Vagina (tissue), 2 donors: ENCODE measurements around the gene ZNF136. TPM values are rescaled to one million over a fixed set of nuclear protein-coding genes. Genes with fewer than 3 reads are reported as not detected.

Experiments used
- DNase-seq, 2 donors: peaks; one replicate each; pipeline ENCODE4 v3.0.0-alpha.2; 2017; ENCODE audit errors: extremely low spot score in 2 of 2
- H3K27ac ChIP-seq: fragments of 200-600 bp; sonication (generic); one replicate; pipeline ENCODE4 v1.5.1; 2019
- H3K27me3 ChIP-seq: fragments of 200-600 bp; sonication (generic); one replicate; pipeline ENCODE4 v1.5.1; 2019
- H3K36me3 ChIP-seq, 2 donors: fragments of 200-600 bp; sonication (generic); one replicate each; pipeline ENCODE4 v1.5.1; 2017 to 2019
- H3K4me1 ChIP-seq: fragments of 200-600 bp; sonication (generic); one replicate; pipeline ENCODE4 v1.5.1; 2019
- H3K4me3 ChIP-seq, 2 donors: fragments of 200-600 bp; sonication (generic); 1 replicate in 1 of 2; 2 replicates in 1 of 2; pipeline ENCODE4 v1.5.1; 2016 to 2019
- H3K9me3 ChIP-seq: fragments of 200-600 bp; sonication (generic); one replicate; pipeline ENCODE4 v1.5.1; 2019
- CTCF ChIP-seq, 3 experiments: fragments of 450-650 bp in 2 of 3; fragments of 200-600 bp in 1 of 3; sonication (generic) in 1 of 3; IDR thresholded peaks; one replicate each; pipeline ENCODE4 v1.5.1; 2017 to 2019; ENCODE audit warnings: antibody characterized with exemption in 3 of 3, mild to moderate bottlenecking in 2 of 3, moderate library complexity in 2 of 3
- POLR2A ChIP-seq, 2 donors: fragments of 450-650 bp; IDR thresholded peaks; one replicate each; pipeline ENCODE4 v1.6.1; 2017; ENCODE audit warnings: antibody characterized with exemption in 2 of 2, mild to moderate bottlenecking in 2 of 2, moderate library complexity in 2 of 2
- POLR2AphosphoS5 ChIP-seq, 2 donors: sonication (generic); formaldehyde crosslinking; IDR thresholded peaks; one replicate each; pipeline ENCODE4 v1.9.0; 2017; ENCODE audit warnings: antibody characterized with exemption in 2 of 2, mild to moderate bottlenecking in 2 of 2, low read depth in 1 of 2; ENCODE audit not compliant: insufficient read depth in 1 of 2
- intact Hi-C: fragments of 100-400 bp; cut with DNase I; formaldehyde crosslinking; loops from one replicate; pipeline ENCODE4 v1.15.1; 2023
- total RNA-seq: library from RNA; depleted of rRNA; stranded (reverse); fragments of >200 nt; gene quantifications from one replicate; pipeline ENCODE4 v1.2.3, GENCODE V29; 2016

Gene ZNF136
- total RNA-seq, 1 donor from 2014 or later, result 8.1 TPM

DNA sequence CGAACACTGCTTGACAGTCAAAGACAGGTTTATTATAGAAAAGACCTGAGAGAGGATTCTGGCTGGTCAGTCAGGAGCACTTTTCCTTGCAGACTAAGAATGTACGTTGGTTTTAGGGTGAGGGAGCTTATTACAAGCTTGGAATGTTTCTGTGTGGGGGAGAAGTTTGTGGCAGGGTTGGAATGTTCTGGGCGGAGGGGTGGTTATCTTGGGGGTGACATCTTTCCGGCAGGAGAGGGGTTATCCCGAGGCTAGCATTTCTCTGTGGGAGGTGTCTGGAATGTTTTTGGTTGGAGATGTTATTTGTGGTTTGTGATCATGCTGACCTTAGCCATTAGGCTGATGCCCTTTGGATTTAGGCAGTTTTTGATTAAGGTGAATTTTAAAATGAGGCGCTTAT lies 61.8 kb downstream of the ZNF136 start:
- Histone ChIP-seq H3K36me3 (no peaks in the 10 kb centered on the region), H3K27me3 (no peaks in the 10 kb centered on the region), H3K4me3 (no peak overlapping the region), H3K9me3 (no peaks in the 10 kb centered on the region), H3K4me1 (no peaks in the 10 kb centered on the region), H3K27ac (no peak overlapping the region)
- intact Hi-C loops, result no loop called here
- TF ChIP-seq CTCF (IDR thresholded peaks at IDR 0.05) (no peak), POLR2AphosphoS5 (IDR thresholded peaks at IDR 0.05; ENCODE audit: insufficient read depth in 1 of 2, low read depth in 1 of 2) (no peak), POLR2A (IDR thresholded peaks at IDR 0.05) (no peak)
- DNase-seq, result no peak

GRCh38 chr19:12229990-12230389 lies 67.1 kb downstream of the ZNF136 start:
- no peak overlapping the region for H3K4me3 ChIP-seq
- no peaks in the 10 kb centered on the region for H3K27me3 ChIP-seq
- intact Hi-C loops, result no loop called here
- no peak overlapping the region for H3K27ac ChIP-seq
- no peaks in the 10 kb centered on the region for H3K9me3 ChIP-seq
- DNase-seq, result no peak
- no peaks in the 10 kb centered on the region for H3K36me3 ChIP-seq
- H3K4me1 ChIP-seq, result no peaks in the 10 kb centered on the region
- no peak for TF ChIP-seq CTCF (IDR thresholded peaks at IDR 0.05)
- no peak for TF ChIP-seq POLR2AphosphoS5 (IDR thresholded peaks at IDR 0.05; ENCODE audit: insufficient read depth in 1 of 2, low read depth in 1 of 2)
- no peak for TF ChIP-seq POLR2A (IDR thresholded peaks at IDR 0.05)

GRCh38 chr19:12230751-12231733 lies 68.1 kb downstream of the ZNF136 start:
- no peaks in the 10 kb centered on the region for H3K27me3 ChIP-seq
- DNase-seq, result no peak
- H3K36me3 ChIP-seq, result no peaks in the 10 kb centered on the region
- H3K27ac ChIP-seq, result no peak overlapping the region
- no peaks in the 10 kb centered on the region for H3K9me3 ChIP-seq
- H3K4me1 ChIP-seq, result no peaks in the 10 kb centered on the region
- no peak for TF ChIP-seq POLR2AphosphoS5 (IDR thresholded peaks at IDR 0.05; ENCODE audit: insufficient read depth in 1 of 2, low read depth in 1 of 2)
- no peak for TF ChIP-seq CTCF (IDR thresholded peaks at IDR 0.05)
- TF ChIP-seq POLR2A (IDR thresholded peaks at IDR 0.05), result no peak
- intact Hi-C loops, result no loop called here
- H3K4me3 ChIP-seq, result no peak overlapping the region

GRCh38 chr19:12232961-12233360 lies 70.1 kb downstream of the ZNF136 start:
- H3K36me3 ChIP-seq, result peaks cover 0 to 10% of the 10 kb centered on the region in 2 donors
- TF ChIP-seq POLR2A (IDR thresholded peaks at IDR 0.05), result no peak
- no peak for TF ChIP-seq CTCF (IDR thresholded peaks at IDR 0.05)
- TF ChIP-seq POLR2AphosphoS5 (IDR thresholded peaks at IDR 0.05; ENCODE audit: insufficient read depth in 1 of 2, low read depth in 1 of 2), result no peak
- DNase-seq, result no peak
- intact Hi-C loops, result no loop called here
- no peaks in the 10 kb centered on the region for H3K9me3 ChIP-seq
- no peak overlapping the region for H3K4me3 ChIP-seq
- no peak overlapping the region for H3K27ac ChIP-seq
- no peaks in the 10 kb centered on the region for H3K4me1 ChIP-seq
- H3K27me3 ChIP-seq, result no peaks in the 10 kb centered on the region
